Loucy (cell line): Measurements from ENCODE around the gene SIK2.

Experiments
- EZH2phosphoT487 ChIP-seq: fragments of 200-600 bp; IDR thresholded peaks from 2 replicates; pipeline ENCODE4 v1.6.1; 2018; ENCODE audit warnings: antibody characterized with exemption, mild to moderate bottlenecking, moderate library complexity, borderline replicate concordance
- TF ChIP-seq, protein P1 (sequence below): fragments of 200-600 bp; sonication (generic); conservative IDR thresholded peaks from 2 replicates; pipeline ENCODE4 v1.5.1; 2014; ENCODE audit warnings: mild to moderate bottlenecking, antibody characterized with exemption, low read length

DNA sequence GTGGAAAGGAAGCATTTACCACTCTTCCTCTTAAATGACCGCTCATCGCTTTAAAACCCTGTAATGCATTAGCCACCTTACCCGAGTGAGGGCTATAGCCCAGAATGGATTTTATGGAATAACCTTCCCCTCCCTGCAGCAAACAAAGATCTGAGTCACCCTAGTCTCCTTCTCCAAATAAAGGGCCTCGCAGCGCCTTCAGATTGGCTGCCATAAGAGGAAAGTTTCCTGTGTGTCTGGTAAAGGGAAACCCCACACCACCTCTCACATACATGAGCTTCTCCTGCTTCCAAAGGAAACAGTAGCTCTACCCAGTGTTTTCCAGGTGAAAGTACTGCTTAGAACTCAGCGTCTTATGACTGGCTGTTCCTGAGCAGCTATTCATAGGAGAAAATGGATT is 116.2 kb downstream of the SIK2 start:
- TF ChIP-seq, protein P1, sequence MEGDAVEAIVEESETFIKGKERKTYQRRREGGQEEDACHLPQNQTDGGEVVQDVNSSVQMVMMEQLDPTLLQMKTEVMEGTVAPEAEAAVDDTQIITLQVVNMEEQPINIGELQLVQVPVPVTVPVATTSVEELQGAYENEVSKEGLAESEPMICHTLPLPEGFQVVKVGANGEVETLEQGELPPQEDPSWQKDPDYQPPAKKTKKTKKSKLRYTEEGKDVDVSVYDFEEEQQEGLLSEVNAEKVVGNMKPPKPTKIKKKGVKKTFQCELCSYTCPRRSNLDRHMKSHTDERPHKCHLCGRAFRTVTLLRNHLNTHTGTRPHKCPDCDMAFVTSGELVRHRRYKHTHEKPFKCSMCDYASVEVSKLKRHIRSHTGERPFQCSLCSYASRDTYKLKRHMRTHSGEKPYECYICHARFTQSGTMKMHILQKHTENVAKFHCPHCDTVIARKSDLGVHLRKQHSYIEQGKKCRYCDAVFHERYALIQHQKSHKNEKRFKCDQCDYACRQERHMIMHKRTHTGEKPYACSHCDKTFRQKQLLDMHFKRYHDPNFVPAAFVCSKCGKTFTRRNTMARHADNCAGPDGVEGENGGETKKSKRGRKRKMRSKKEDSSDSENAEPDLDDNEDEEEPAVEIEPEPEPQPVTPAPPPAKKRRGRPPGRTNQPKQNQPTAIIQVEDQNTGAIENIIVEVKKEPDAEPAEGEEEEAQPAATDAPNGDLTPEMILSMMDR = no peak
- no peak for TF ChIP-seq EZH2phosphoT487
